K562 (cell line): Measurements from ENCODE around the gene SERPINE1. TPM values are rescaled to one million over a fixed set of nuclear protein-coding genes. Genes with fewer than 3 reads are reported as not detected.

Source experiments
- ATAC-seq: fragments of 200-7000 bp; cut with Tn5 transposase; 3 replicates; pipeline ENCODE4 v1.9.1; 2020; ENCODE audit warnings: moderate library complexity
- BruUV-seq: library from RNA; stranded (reverse); fragments of 400-500 nt; replicated peaks from 2 replicates; lab custom pipeline; 2021; lab: Mats Ljungman, UMichigan
- CTCF ChIA-PET: fragments of 300-600 bp; formaldehyde crosslinking; extraction: SDS; loops from one replicate; lab custom pipeline; 2021; ENCODE audit warnings: low intra/inter-chr PET ratio; lab: Yijun Ruan, JAX
- POLR2A ChIA-PET: fragments of 300-600, 350-650 bp; sonication (Branson Sonifier 250); formaldehyde crosslinking; extraction: SDS; loops from one replicate; lab custom pipeline; 2021; ENCODE audit warnings: antibody characterized with exemption, inconsistent platforms; lab: Yijun Ruan, JAX
- DNase-seq, 4 experiments: peaks; one replicate each; pipeline versions ENCODE4 v3.0.0 to v3.0.0-alpha.2; 2011 to 2018; ENCODE audit warnings: low spot score in 3 of 4, mixed read lengths in 3 of 4; ENCODE audit errors: extremely low read depth in 1 of 4
- FAIRE-seq: peaks from 2 replicates; lab custom pipeline; 2011; peaks lifted over from hg19 to GRCh38; lab: Jason Lieb, UNC
- H2AFZ ChIP-seq: 2 replicates; pipeline ENCODE4 v1.6.0; 2011; ENCODE audit warnings: low read depth, low read length, control low read depth, inconsistent platforms
- H3K27ac ChIP-seq: fragments of 200-600 bp; 3 replicates; pipeline ENCODE4 v1.8.0; 2011; ENCODE audit warnings: low read depth, mild to moderate bottlenecking, control low read depth, inconsistent platforms, low read length, moderate library complexity, mixed read lengths; ENCODE audit errors: extremely low read depth
- H3K27me3 ChIP-seq, 2 experiments: fragments of 300-600 bp in 1 of 2; 2 replicates in 1 of 2; 3 replicates in 1 of 2; pipeline versions ENCODE4 v1.6.0 to v1.8.0; 2011; ENCODE audit warnings: inconsistent platforms in 2 of 2, low read length in 2 of 2, mild to moderate bottlenecking in 1 of 2, mixed read lengths in 1 of 2, moderate library complexity in 1 of 2; ENCODE audit not compliant: control insufficient read depth in 2 of 2, insufficient read depth in 2 of 2
- H3K36me3 ChIP-seq: fragments of 300-600 bp; 3 replicates; pipeline ENCODE4 v1.8.0; 2011; ENCODE audit warnings: mild to moderate bottlenecking, low read length, inconsistent platforms; ENCODE audit not compliant: control insufficient read depth, insufficient read depth
- H3K4me1 ChIP-seq, 2 experiments: fragments of 200-600 bp in 1 of 2; replicated peaks in 1 of 2; 2 replicates in 1 of 2; 3 replicates in 1 of 2; pipeline versions ENCODE4 v1.5.1 to v1.8.0; 2011; ENCODE audit warnings: inconsistent platforms in 2 of 2, low read length in 2 of 2, mild to moderate bottlenecking in 1 of 2, mixed read lengths in 1 of 2, moderate library complexity in 1 of 2; ENCODE audit not compliant: control insufficient read depth in 2 of 2, insufficient read depth in 2 of 2
- H3K4me2 ChIP-seq: 2 replicates; pipeline ENCODE4 v1.6.1; 2011; ENCODE audit warnings: low read length, control low read depth, inconsistent platforms, mixed read lengths; ENCODE audit not compliant: insufficient read depth
- H3K4me3 ChIP-seq: fragments of 200-600 bp; sonication (generic), shearing (Covaris generic); 2 replicates; pipeline ENCODE4 v1.5.1; 2016; ENCODE audit warnings: control low read depth, inconsistent platforms
- H3K79me2 ChIP-seq: fragments of 200-600 bp; 3 replicates; pipeline ENCODE4 v1.8.0; 2011; ENCODE audit warnings: low read length, inconsistent platforms; ENCODE audit not compliant: control insufficient read depth, insufficient read depth
- H3K9ac ChIP-seq, 2 experiments: 2 replicates each; pipeline versions ENCODE4 v1.6.0 to v1.6.1; 2011; ENCODE audit warnings: low read depth in 2 of 2, low read length in 2 of 2, control low read depth in 1 of 2, inconsistent platforms in 1 of 2, mild to moderate bottlenecking in 1 of 2, mixed read lengths in 1 of 2; ENCODE audit not compliant: insufficient read depth in 1 of 2
- H3K9me1 ChIP-seq: one replicate; pipeline ENCODE4 v1.6.0; 2011; ENCODE audit warnings: inconsistent platforms, mild to moderate bottlenecking, low read length, moderate library complexity; ENCODE audit not compliant: control insufficient read depth, insufficient read depth
- H3K9me3 ChIP-seq: replicated peaks from 2 replicates; pipeline ENCODE4 v1.5.1; 2011; ENCODE audit warnings: low read depth, low read length, inconsistent platforms; ENCODE audit not compliant: control insufficient read depth, insufficient read depth
- H4K20me1 ChIP-seq: replicated peaks from 2 replicates; pipeline ENCODE4 v1.6.1; 2011; ENCODE audit warnings: low read length, inconsistent platforms, mixed read lengths; ENCODE audit not compliant: control insufficient read depth, insufficient read depth
- AFF4 ChIP-seq: sonication (generic); formaldehyde crosslinking; IDR thresholded peaks from 2 replicates; pipeline ENCODE4 v1.8.0; 2023; ENCODE audit warnings: mild to moderate bottlenecking, missing genetic modification reagents
- CSDE1 ChIP-seq, 2 experiments: fragments of 450-650 bp; IDR thresholded peaks; 2 replicates each; pipeline ENCODE4 v1.6.1; 2016; ENCODE audit warnings: mild to moderate bottlenecking in 1 of 2
- E2F6 ChIP-seq, 2 experiments: IDR thresholded peaks; 2 replicates each; pipeline ENCODE4 v1.6.1; 2011; ENCODE audit warnings: borderline replicate concordance in 1 of 2, control low read depth in 1 of 2, low read depth in 1 of 2, low read length in 1 of 2, mild to moderate bottlenecking in 1 of 2, mixed read lengths in 1 of 2, moderate library complexity in 1 of 2; ENCODE audit not compliant: insufficient read depth in 1 of 2, insufficient read length in 1 of 2, poor library complexity in 1 of 2, severe bottlenecking in 1 of 2; ENCODE audit errors: extremely low read depth in 1 of 2
- FUS ChIP-seq: fragments of 200-400 bp; formaldehyde crosslinking; optimal IDR thresholded peaks from 2 replicates; pipeline ENCODE3; 2017; ENCODE audit warnings: low read depth, low read length
- GABPA ChIP-seq: fragments of 200-800 bp; sonication (Bioruptor generic); conservative IDR thresholded peaks from 2 replicates; pipeline ENCODE4 v1.6.1; 2016; ENCODE audit warnings: low read depth, missing genetic modification characterization, missing compliant biosample characterization
- HINFP ChIP-seq: fragments of 450-650 bp; conservative IDR thresholded peaks from 2 replicates; pipeline ENCODE4 v1.6.1; 2016; ENCODE audit warnings: missing genetic modification characterization, low read depth, mild to moderate bottlenecking, control low read depth, missing compliant biosample characterization
- HIVEP1 ChIP-seq: fragments of 250-450 bp; sonication (Bioruptor Pico); IDR thresholded peaks from 2 replicates; pipeline ENCODE4 v1.4.0; 2020; ENCODE audit warnings: mild to moderate bottlenecking
- PREB ChIP-seq: sonication (generic); formaldehyde crosslinking; IDR thresholded peaks from 2 replicates; pipeline ENCODE4 v1.8.1; 2023; ENCODE audit warnings: mild to moderate bottlenecking, missing genetic modification reagents
- SIRT6 ChIP-seq: IDR thresholded peaks from one replicate; pipeline ENCODE4 v1.6.1; 2012; ENCODE audit warnings: low read depth, mild to moderate bottlenecking, control low read depth, inconsistent platforms, low read length, moderate library complexity
- YY1 ChIP-seq, 3 experiments: IDR thresholded peaks; 2 replicates each; pipeline ENCODE4 v1.6.1; 2011; ENCODE audit warnings: low read length in 2 of 3, mild to moderate bottlenecking in 2 of 3, moderate library complexity in 2 of 3, borderline replicate concordance in 1 of 3, control low read depth in 1 of 3, low read depth in 1 of 3; ENCODE audit not compliant: insufficient read depth in 3 of 3, insufficient replicate concordance in 2 of 3, control insufficient read depth in 1 of 3, insufficient read length in 1 of 3; ENCODE audit errors: extremely low read depth in 1 of 3
- ZNF561 ChIP-seq: fragments of 450-650 bp; formaldehyde crosslinking; conservative IDR thresholded peaks from 2 replicates; pipeline ENCODE4 v1.4.0; 2020; ENCODE audit warnings: mild to moderate bottlenecking, moderate library complexity
- WGBS: fragments of 100-300 bp; shearing (Covaris generic); methylation state at CpG from one replicate; pipeline ENCODE4 v1.1.6; 2016; ENCODE audit warnings: low coverage, mixed read lengths; ENCODE audit not compliant: insufficient coverage; ENCODE audit errors: missing lambda C conversion rate; 5-methylcytosine and 5-hydroxymethylcytosine counted together
- in situ Hi-C: fragments of 300-500 bp; cut with MboI; formaldehyde crosslinking; loops from 4 replicates; pipeline ENCODE4 v1.15.0; 2018; ENCODE audit warnings: inconsistent platforms, mixed read lengths
- intact Hi-C: fragments of 100-400 bp; cut with micrococcal nuclease; formaldehyde crosslinking; loops from 2 replicates; pipeline ENCODE4 v1.14.2; 2022
- polyA plus RNA-seq, 8 experiments: library from polyadenylated mRNA; depleted of rRNA in 4 of 8; stranded (reverse) in 5 of 8; unstranded in 3 of 8; fragments of >200 nt; fragmentation: Nextera tagmentation in 2 of 8; fragmentation: Illumina TruSeq in 1 of 8; extraction: Ambion mirVana in 2 of 8; extraction: Trizol in 1 of 8; gene quantifications; 2 replicates each; pipeline versions ENCODE4 v1.2.1 to v1.2.3, GENCODE V29; 2011 to 2014; ENCODE audit warnings: inconsistent platforms in 1 of 8, missing spikeins in 1 of 8
- total RNA-seq, 7 experiments: library from RNA; depleted of rRNA in 6 of 7; stranded (reverse); fragments of >200 nt in 6 of 7; fragmentation: Illumina TruSeq in 2 of 7; extraction: Trizol in 2 of 7; gene quantifications; 2 replicates each; pipeline versions ENCODE4 v1.2.1 to v1.2.3, GENCODE V29; 2011 to 2021; ENCODE audit warnings: low replicate concordance in 1 of 7

SERPINE1 gene
- total and polyA plus RNA-seq, 9 of the 15 experiments (the other 6 are each of a cell fraction or from before 2014, with no cell fraction given) = 0.22 to 4.8 (median 0.91) TPM

- H3K4me2 ChIP-seq = peak overlapping the region; percentile 84
- TF ChIP-seq E2F6 (IDR thresholded peaks at IDR 0.05; ENCODE audit: borderline replicate concordance in 1 of 2, extremely low read depth in 1 of 2, insufficient read depth in 1 of 2, insufficient read length in 1 of 2, low read depth in 1 of 2, low read length in 1 of 2, poor library complexity in 1 of 2, severe bottlenecking in 1 of 2) (no peak), CSDE1 (IDR thresholded peaks at IDR 0.05) (no peak), YY1 (IDR thresholded peaks at IDR 0.05; ENCODE audit: borderline replicate concordance in 1 of 3, control insufficient read depth in 1 of 3, extremely low read depth in 1 of 3, insufficient read depth in 3 of 3, insufficient read length in 1 of 3, insufficient replicate concordance in 2 of 3, low read depth in 1 of 3, low read length in 2 of 3) (peak in 1 of 3 experiments; percentile 10), AFF4 (CRISPR knock-in tag) (peak; percentile 14; the same call in 1 of the 2 replicates), SIRT6 (no peak), ZNF561 (CRISPR knock-in tag) (no peak), HINFP (tag) (0 out of 2 replicates have a peak, but pooled peaks have one; percentile 28), HIVEP1 (CRISPR knock-in tag) (no peak), GABPA (tag) (no peak), PREB (CRISPR knock-in tag) (0 out of 2 replicates have a peak, but pooled peaks have one; percentile 34), FUS (no peak)
Observed at GRCh38 chr7:101137651-101138212, 10.8 kb downstream of the SERPINE1 start.

More at GRCh38 chr7:101137651-101138212, 10.8 kb downstream of the SERPINE1 start:
- peak overlapping the region; percentile 45 to 79 for H3K9ac ChIP-seq
- in situ Hi-C loops (no loop called here), intact Hi-C loops (loop anchor here (1.0 to 2.0 kb wide), 3 partner anchors 37 to 241 kb away; no protein-coding TSS in a partner anchor)
- peak overlapping the region; percentile 98 for H3K27ac ChIP-seq
- no TSS peak for BruUV-seq
- no peaks in the 10 kb centered on the region for H3K9me1 ChIP-seq
- 54% methylated on average over 9 of the region's 9 CpGs for WGBS
- H3K27me3 ChIP-seq = no peaks in the 10 kb centered on the region
- peak in 1 of 4 experiments; percentile 10 for DNase-seq
- ChIA-PET POLR2A (interaction anchor here (1.1 to 1.9 kb wide), 3 partner anchors 9 to 80 kb away, joined by 3 to 10 read pairs (median 3); partner anchors contain the start of genes PLOD3 and SERPINE1), CTCF (interaction anchor here (0.6 to 1.2 kb wide), 3 partner anchors 43 to 60 kb away, joined by 3 to 6 read pairs (median 4); no protein-coding TSS in a partner anchor)
- no peaks in the 10 kb centered on the region for H4K20me1 ChIP-seq
- no peaks in the 10 kb centered on the region for H3K79me2 ChIP-seq
- no peaks in the 10 kb centered on the region for H3K36me3 ChIP-seq
- H3K4me1 ChIP-seq = peaks cover 20 to 45% of the 10 kb centered on the region in 2 experiments
- peak overlapping the region; percentile 98 for H2AFZ ChIP-seq
- FAIRE-seq = no peak
- H3K9me3 ChIP-seq = no peaks in the 10 kb centered on the region
- ATAC-seq = no peak
- peak overlapping the region; percentile 33; the same call in 1 of the 2 replicates for H3K4me3 ChIP-seq
